Tibial nerve (tissue), 3 donors: Measurements from ENCODE around the gene GNG2.

Experiments
- CTCF ChIP-seq, 5 experiments: fragments of 200-600 bp in 3 of 5; fragments of 450-650 bp in 2 of 5; sonication (generic) in 3 of 5; IDR thresholded peaks; one replicate each; pipeline ENCODE4 v1.5.1; 2016 to 2019; ENCODE audit warnings: antibody characterized with exemption in 5 of 5, mild to moderate bottlenecking in 3 of 5, moderate library complexity in 2 of 5
- POLR2A ChIP-seq, 2 donors: fragments of 450-650 bp; IDR thresholded peaks; one replicate each; pipeline ENCODE4 v1.6.1; 2017; ENCODE audit warnings: antibody characterized with exemption in 2 of 2, mild to moderate bottlenecking in 2 of 2, moderate library complexity in 2 of 2

- TF ChIP-seq CTCF (IDR thresholded peaks at IDR 0.05) (no peak), POLR2A (IDR thresholded peaks at IDR 0.05) (no peak)
Measured at GRCh38 chr14:52013984-52014600, 153.7 kb downstream of the GNG2 start.
